ENCODE data around the gene OPTC. TPM values are rescaled to one million over a fixed set of nuclear protein-coding genes. Genes with fewer than 3 reads are reported as not detected.

OPTC gene
- total and polyA plus RNA-seq, 2 of the 8 experiments (the other 6 are each of a cell fraction or from before 2014, with no cell fraction given) = 1.1 to 4.0 TPM

DNA sequence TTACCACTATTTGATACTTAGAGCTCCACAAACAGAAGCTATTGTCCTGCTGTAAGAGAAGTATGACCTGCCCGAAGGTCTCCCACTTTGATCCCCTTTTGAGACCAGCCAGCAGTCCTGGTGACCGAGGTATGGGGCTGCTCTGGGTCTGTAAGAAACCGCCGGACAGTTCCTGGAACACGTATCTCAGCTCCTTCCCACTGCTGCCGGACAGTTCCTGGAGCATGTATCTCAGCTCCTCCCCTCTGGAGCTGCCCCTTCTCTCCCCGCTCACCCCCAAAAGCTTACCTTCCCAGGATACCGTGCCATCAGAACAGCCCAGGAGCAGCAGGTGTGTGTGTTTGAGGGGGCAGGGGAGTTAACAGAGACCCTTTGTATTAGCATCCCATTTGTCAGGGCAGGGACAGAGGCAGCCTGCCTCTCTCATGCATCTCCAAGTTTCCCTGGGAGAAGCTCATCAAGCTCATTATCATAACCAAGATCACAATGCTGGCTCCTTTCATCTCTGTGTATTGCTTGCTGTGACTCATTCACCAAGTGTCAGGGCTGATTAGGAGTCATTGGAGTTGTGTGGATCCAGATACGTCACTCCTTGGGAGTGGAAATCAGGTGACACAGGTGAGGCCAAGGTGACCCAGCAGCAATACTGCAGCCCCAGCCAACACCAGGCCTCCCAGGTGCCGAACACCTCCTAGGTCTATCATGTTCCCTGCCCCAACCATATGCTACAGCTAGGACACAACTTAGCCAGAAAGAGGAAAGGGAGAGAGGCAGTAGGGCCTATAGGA lies 25.3 kb downstream of the OPTC start (continued):
- peak; percentile 80; the same call in 1 of the 2 replicates for TF ChIP-seq POU5F1 (IDR thresholded peaks at IDR 0.05; ENCODE audit: low read depth, low read length)
- no peak for TF ChIP-seq CBX5 (IDR thresholded peaks at IDR 0.05; ENCODE audit: low read depth, low read length)
- no peak for TF ChIP-seq SRF (IDR thresholded peaks at IDR 0.05; ENCODE audit: low read depth, low read length)
- peak; percentile 85 for TF ChIP-seq SP1 (IDR thresholded peaks at IDR 0.05; ENCODE audit: low read depth, low read length)
- TF ChIP-seq YY1 (IDR thresholded peaks at IDR 0.05; ENCODE audit: low read depth, low read length) = no peak
- TF ChIP-seq CREB1 (IDR thresholded peaks at IDR 0.05) = peak; percentile 86
- no peak for TF ChIP-seq SUZ12 (IDR thresholded peaks at IDR 0.05; ENCODE audit: low read length)
- TF ChIP-seq TBP (IDR thresholded peaks at IDR 0.05; ENCODE audit: low read depth, low read length) = no peak
- TF ChIP-seq EZH2 (IDR thresholded peaks at IDR 0.05; ENCODE audit: low read depth, low read length, severe bottlenecking) = no peak
- no peak for TF ChIP-seq CTBP2 (IDR thresholded peaks at IDR 0.05; ENCODE audit: borderline replicate concordance, insufficient read depth, insufficient read length, low read length)
- TF ChIP-seq TCF12 (IDR thresholded peaks at IDR 0.05; ENCODE audit: low read depth, low read length) = peak; percentile 92
- peak in 1 of 2 experiments; percentile 73; a peak in 1 of 4 replicates for TF ChIP-seq HDAC2 (IDR thresholded peaks at IDR 0.05; ENCODE audit: borderline replicate concordance in 1 of 2, low read depth in 2 of 2, low read length in 2 of 2)
- TF ChIP-seq JUND (IDR thresholded peaks at IDR 0.05; ENCODE audit: low read length) = peak; percentile 95
- no peak for TF ChIP-seq RAD21 (IDR thresholded peaks at IDR 0.05 in 1 of 2, conservative IDR thresholded peaks at IDR 0.05 in 1 of 2; ENCODE audit: low read depth in 2 of 2, low read length in 2 of 2)
- TF ChIP-seq BCL11A (IDR thresholded peaks at IDR 0.05; ENCODE audit: low read depth in 2 of 2, low read length in 2 of 2) = peak in 1 of 2 experiments; percentile 40
